HUDEP-2 (cell line): ENCODE data around the gene SAP30.

ENCODE experiments used
- DNase-seq, 76 experiments: peaks; one replicate each; lab custom pipeline; 2025; ENCODE audit not compliant: unreplicated experiment in 76 of 76; lab: John Stamatoyannopoulos, UW

The SAP30 gene

DNA sequence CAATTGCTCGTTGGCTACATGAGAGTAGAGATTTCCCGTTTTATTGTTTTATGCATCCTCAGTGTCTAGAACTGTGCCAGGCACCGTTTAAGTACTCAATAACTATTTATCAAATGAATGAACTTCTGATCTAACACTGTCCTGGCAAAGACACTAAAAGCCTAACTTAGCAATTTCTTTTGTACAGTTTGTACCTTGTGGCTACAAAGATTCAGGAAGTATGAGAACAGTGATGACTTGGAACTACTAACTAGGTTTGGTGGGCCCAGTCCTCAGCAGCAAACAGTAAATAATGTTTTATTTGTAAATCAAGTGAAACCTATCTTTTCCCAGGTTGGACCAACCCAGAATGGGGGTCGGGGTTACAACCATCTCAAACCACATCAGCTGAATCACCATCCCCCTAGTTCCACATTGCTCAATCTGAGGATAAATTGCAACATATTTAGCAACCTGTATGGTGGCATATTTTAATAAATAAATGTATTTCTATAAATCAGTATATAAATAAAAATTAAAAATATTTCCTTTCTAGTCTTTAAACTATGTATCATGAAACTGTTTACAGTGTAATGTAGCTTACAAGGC lies 40.4 kb downstream of the SAP30 start:
- no peak for DNase-seq

- no peak for DNase-seq
These were observed 42.3 kb downstream of the SAP30 start for GRCh38 chr4:173413036-173413435.

DNA sequence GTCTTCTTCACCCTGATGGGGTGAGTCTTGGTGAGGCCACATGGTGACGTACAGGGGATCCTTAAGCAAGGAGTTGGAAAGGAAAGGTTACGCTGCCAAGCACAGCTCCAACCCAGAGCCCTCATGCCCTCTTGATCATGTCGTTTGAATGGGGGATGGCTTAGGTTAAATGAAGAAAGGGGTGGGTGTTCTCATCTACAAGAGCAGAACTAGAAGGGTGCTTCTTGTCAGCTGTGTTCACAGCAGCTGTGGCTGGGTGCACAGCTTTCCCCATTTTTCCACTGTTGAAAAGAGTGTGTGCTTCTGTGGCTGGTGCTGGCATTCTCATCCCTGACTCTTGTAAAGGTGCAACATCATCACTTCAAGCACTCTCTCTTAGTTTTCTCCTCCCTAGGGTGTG lies 43.7 kb downstream of the SAP30 start:
- DNase-seq: no peak

- no peak for DNase-seq
These were observed 44.3 kb downstream of the SAP30 start for GRCh38 chr4:173415092-173415491.

DNA sequence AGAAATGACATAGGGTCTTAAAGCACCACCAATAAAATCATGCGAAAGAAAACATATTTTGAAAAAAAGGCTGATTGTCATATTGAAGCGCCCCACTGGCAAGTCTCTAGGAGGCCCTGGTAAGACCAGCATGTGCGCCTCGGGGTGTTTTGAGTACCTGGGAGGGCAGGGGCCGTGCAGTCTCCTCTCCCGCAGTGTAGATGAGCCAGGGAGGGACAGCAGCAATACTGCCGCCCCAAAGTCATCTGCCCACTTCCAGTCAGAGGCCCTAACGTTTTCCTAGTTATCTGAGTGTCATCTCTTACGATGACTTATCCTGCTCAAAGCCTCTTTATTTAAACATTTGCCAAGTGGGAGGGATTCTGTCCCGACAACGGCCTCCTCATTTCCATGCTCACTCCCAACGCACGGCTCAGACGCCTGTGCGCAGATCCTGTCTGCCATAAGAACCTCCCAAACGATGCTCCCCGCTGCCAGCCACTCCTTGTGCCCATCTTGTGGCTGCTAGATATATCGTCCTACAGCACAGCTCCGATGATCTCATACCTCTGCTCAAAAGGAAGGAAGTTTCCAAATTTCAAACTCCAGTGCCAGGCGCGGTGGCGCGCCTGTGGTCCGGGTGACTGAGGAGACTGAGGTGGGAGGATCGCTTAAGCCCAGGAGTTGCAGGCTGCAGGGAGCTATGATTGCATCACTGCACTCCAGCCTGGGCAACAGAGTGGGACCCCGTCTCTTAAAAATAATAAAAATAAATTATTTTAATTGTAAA lies 45.3 kb downstream of the SAP30 start:
- no peak for DNase-seq

- DNase-seq: no peak
These were observed 47.1 kb downstream of the SAP30 start for GRCh38 chr4:173417833-173418232.

DNA sequence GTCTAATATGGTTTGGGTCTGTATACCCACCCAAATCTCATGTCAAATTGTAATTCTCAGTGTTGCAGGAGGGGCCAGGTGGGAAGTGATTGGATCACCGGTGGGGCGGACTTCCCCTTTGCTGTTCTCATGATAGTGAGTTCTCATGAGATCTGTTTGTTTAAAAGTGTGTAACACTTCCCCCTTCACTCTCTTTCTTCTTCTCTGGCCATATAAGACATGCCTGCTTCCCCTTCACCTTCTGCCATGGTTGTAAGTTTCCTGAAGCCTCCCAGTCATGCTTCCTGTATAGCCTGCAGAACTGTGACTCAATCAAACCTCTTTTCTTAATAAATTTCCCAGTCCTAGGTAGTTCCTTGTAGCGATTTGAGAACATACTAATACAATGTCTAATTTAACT lies 47.9 kb downstream of the SAP30 start:
- no peak for DNase-seq

- peak in 9 of 76 experiments; percentile 2 to 35 (median 13) for DNase-seq
These were observed 49.6 kb downstream of the SAP30 start for GRCh38 chr4:173420324-173420752.

GRCh38 chr4:173420801-173421200 lies 50.0 kb downstream of the SAP30 start:
- peak in 8 of 76 experiments; percentile 3 to 34 (median 4) for DNase-seq

GRCh38 chr4:173424899-173425805 lies 54.4 kb downstream of the SAP30 start:
- no peak for DNase-seq

- no peak for DNase-seq
These were observed 55.3 kb downstream of the SAP30 start for GRCh38 chr4:173426064-173426463.
